Suprapubic skin (tissue), 4 donors: Measurements from ENCODE around the gene C1QTNF8. TPM values are rescaled to one million over a fixed set of nuclear protein-coding genes. Genes with fewer than 3 reads are reported as not detected.
"Not testable (repeated sequence)": the region's sequence is repeated elsewhere in the genome, so short reads cannot be mapped to it uniquely, and the experiment has no call there.

ENCODE experiments used
- DNase-seq, 2 donors: peaks; one replicate each; pipeline ENCODE4 v3.0.0-alpha.2; 2019; ENCODE audit warnings: low spot score in 2 of 2
- H3K27ac ChIP-seq: fragments of 200-600 bp; sonication (generic); one replicate; pipeline ENCODE4 v1.5.1; 2019
- H3K27me3 ChIP-seq: fragments of 200-600 bp; sonication (generic); one replicate; pipeline ENCODE4 v1.5.1; 2019
- H3K36me3 ChIP-seq: fragments of 200-600 bp; sonication (generic); one replicate; pipeline ENCODE4 v1.5.1; 2019
- H3K4me1 ChIP-seq: fragments of 200-600 bp; sonication (generic); one replicate; pipeline ENCODE4 v1.5.1; 2019
- H3K4me3 ChIP-seq: fragments of 200-600 bp; sonication (generic); one replicate; pipeline ENCODE4 v1.5.1; 2019; ENCODE audit warnings: mild to moderate bottlenecking
- H3K9me3 ChIP-seq: fragments of 200-600 bp; sonication (generic); one replicate; pipeline ENCODE4 v1.5.1; 2019
- CTCF ChIP-seq, 2 donors: fragments of 200-600 bp in 1 of 2; fragments of 450-650 bp in 1 of 2; sonication (generic) in 1 of 2; IDR thresholded peaks; one replicate each; pipeline ENCODE4 v1.5.1; 2016 to 2019; ENCODE audit warnings: antibody characterized with exemption in 2 of 2, mild to moderate bottlenecking in 1 of 2, moderate library complexity in 1 of 2
- EP300 ChIP-seq: sonication (generic); formaldehyde crosslinking; IDR thresholded peaks from one replicate; pipeline ENCODE4 v1.6.1; 2017; ENCODE audit warnings: antibody characterized with exemption
- POLR2A ChIP-seq, 2 donors: fragments of 450-650 bp; IDR thresholded peaks; one replicate each; pipeline ENCODE4 v1.6.1; 2017; ENCODE audit warnings: antibody characterized with exemption in 2 of 2, mild to moderate bottlenecking in 2 of 2, moderate library complexity in 2 of 2
- POLR2AphosphoS5 ChIP-seq, 3 donors: sonication (generic); formaldehyde crosslinking; IDR thresholded peaks; one replicate each; pipeline ENCODE4 v1.6.1; 2017; ENCODE audit warnings: antibody characterized with exemption in 3 of 3
- WGBS: methylation state at CpG from one replicate; pipeline ENCODE4 v1.1.5; 2018; 5-methylcytosine and 5-hydroxymethylcytosine counted together
- total RNA-seq, 4 donors: library from RNA; depleted of rRNA; stranded (reverse); fragments of >200 nt; gene quantifications; one replicate each; pipeline ENCODE4 v1.1.0, GENCODE V29; 2016

Gene C1QTNF8
- total RNA-seq, 4 donors from 2014 or later = not detected

GRCh38 chr16:1095450-1096168, 435 bp downstream of the C1QTNF8 start:
- TF ChIP-seq POLR2A (IDR thresholded peaks at IDR 0.05) (no peak), CTCF (IDR thresholded peaks at IDR 0.05) (no peak), EP300 (no peak), POLR2AphosphoS5 (IDR thresholded peaks at IDR 0.05) (no peak)
- H3K36me3 ChIP-seq = no peaks in the 10 kb centered on the region
- WGBS = 30% methylated on average over 4 of the region's 16 CpGs
- peaks cover 71% of the 10 kb centered on the region for H3K27me3 ChIP-seq
- H3K27ac ChIP-seq = no peak overlapping the region
- no peak overlapping the region for H3K4me3 ChIP-seq
- H3K9me3 ChIP-seq = no peaks in the 10 kb centered on the region
- DNase-seq = no peak
- peaks cover 2% of the 10 kb centered on the region for H3K4me1 ChIP-seq

- Histone ChIP-seq H3K4me3 (no peak overlapping the region), H3K9me3 (no peaks in the 10 kb centered on the region), H3K4me1 (peaks cover 10% of the 10 kb centered on the region), H3K27ac (no peak overlapping the region), H3K27me3 (peaks cover 71% of the 10 kb centered on the region), H3K36me3 (no peaks in the 10 kb centered on the region)
- no peak for DNase-seq
- TF ChIP-seq POLR2AphosphoS5 (IDR thresholded peaks at IDR 0.05) = no peak
- no peak for TF ChIP-seq POLR2A (IDR thresholded peaks at IDR 0.05)
- 55% methylated on average over 2 of the region's 29 CpGs for WGBS
These were observed 1.2 kb downstream of the C1QTNF8 start for GRCh38 chr16:1094601-1095449.

- no peak overlapping the region for H3K27ac ChIP-seq
- no peak for DNase-seq
- no peaks in the 10 kb centered on the region for H3K36me3 ChIP-seq
- peaks cover 17% of the 10 kb centered on the region for H3K4me1 ChIP-seq
- no peak for TF ChIP-seq CTCF (IDR thresholded peaks at IDR 0.05)
- no peak for TF ChIP-seq POLR2AphosphoS5 (IDR thresholded peaks at IDR 0.05)
- no peak for TF ChIP-seq EP300
- TF ChIP-seq POLR2A (IDR thresholded peaks at IDR 0.05) = no peak
- WGBS = 60% methylated on average over 2 of the region's 13 CpGs
- H3K27me3 ChIP-seq = peaks cover 71% of the 10 kb centered on the region
- no peaks in the 10 kb centered on the region for H3K9me3 ChIP-seq
- no peak overlapping the region for H3K4me3 ChIP-seq
These were observed 1.9 kb downstream of the C1QTNF8 start for GRCh38 chr16:1094124-1094479.

- DNase-seq = no peak
- H3K27me3 ChIP-seq = peaks cover 71% of the 10 kb centered on the region
- TF ChIP-seq POLR2A (IDR thresholded peaks at IDR 0.05) (no peak), CTCF (IDR thresholded peaks at IDR 0.05) (no peak), POLR2AphosphoS5 (IDR thresholded peaks at IDR 0.05) (no peak), EP300 (no peak)
- H3K4me1 ChIP-seq = peaks cover 19% of the 10 kb centered on the region
- H3K27ac ChIP-seq = no peak overlapping the region
- 31% methylated on average over 20 of the region's 85 CpGs for WGBS
- no peak overlapping the region for H3K4me3 ChIP-seq
- H3K9me3 ChIP-seq = no peaks in the 10 kb centered on the region
- no peaks in the 10 kb centered on the region for H3K36me3 ChIP-seq
These were observed 2.5 kb downstream of the C1QTNF8 start for GRCh38 chr16:1093284-1094123.

- H3K27ac ChIP-seq, H3K36me3 ChIP-seq, H3K4me3 ChIP-seq, H3K9me3 ChIP-seq, DNase-seq: not testable (repeated sequence)
- Histone ChIP-seq H3K4me1 (peaks cover 19% of the 10 kb centered on the region), H3K27me3 (peaks cover 71% of the 10 kb centered on the region)
- WGBS = 94% methylated on average over 30 of the region's 40 CpGs
These were observed 3.3 kb downstream of the C1QTNF8 start for GRCh38 chr16:1092685-1093283.
